Stimulated activated CD4-positive, alpha-beta T cell treated with anti-CD3 and anti-CD28 coated beads, Interleukin-1b, Interleukin-23, amount 100 ng/mL, for 24 hours (primary cell): ENCODE measurements around the gene SNRPN.
"Not testable (repeated sequence)": the region's sequence is repeated elsewhere in the genome, so short reads cannot be mapped to it uniquely, and the experiment has no call there.

Experiments
- DNase-seq, 4 experiments: peaks; one replicate each; pipeline ENCODE4 v3.0.0-alpha.2; 2020; ENCODE audit warnings: low read depth in 4 of 4, low spot score in 1 of 4

The SNRPN gene

GRCh38 chr15:24954783-24955530 is at the start of gene SNRPN, which contains the start of gene SNURF:
Gene SNRPN, plus strand, starts transcription at chr15:24954987. Its CDS starts 19,467 bp downstream, at chr15:24974454.
Gene SNURF, plus strand, starts transcription at chr15:24954987. Its CDS starts 62 bp downstream, at chr15:24955049.
- peak in 3 of 4 experiments; percentile 36 to 57 (median 49) for DNase-seq

- DNase-seq: no peak
Observed at GRCh38 chr15:24916305-24917009, 38.3 kb upstream of the SNRPN start.

DNA sequence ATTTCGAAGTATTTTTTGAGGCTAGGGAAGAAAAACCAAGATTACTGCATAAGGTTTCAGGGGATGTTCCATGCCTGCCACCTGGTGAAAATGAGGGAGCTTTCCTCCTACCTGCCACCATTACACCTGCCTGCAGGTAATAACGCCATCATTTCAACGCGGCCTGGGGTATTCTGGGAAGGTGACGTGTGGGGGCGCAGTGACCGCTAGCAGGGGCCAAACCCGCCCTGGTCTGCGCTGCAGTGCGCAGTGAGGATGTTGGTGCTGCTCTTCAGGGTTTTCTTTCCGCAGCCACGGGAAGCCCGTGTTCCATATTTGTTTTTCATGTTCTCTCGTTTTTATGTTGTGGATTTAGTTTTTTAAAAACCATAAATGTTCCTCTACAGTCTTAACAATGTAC is 37.4 kb upstream of the SNRPN start:
- DNase-seq: no peak

DNA sequence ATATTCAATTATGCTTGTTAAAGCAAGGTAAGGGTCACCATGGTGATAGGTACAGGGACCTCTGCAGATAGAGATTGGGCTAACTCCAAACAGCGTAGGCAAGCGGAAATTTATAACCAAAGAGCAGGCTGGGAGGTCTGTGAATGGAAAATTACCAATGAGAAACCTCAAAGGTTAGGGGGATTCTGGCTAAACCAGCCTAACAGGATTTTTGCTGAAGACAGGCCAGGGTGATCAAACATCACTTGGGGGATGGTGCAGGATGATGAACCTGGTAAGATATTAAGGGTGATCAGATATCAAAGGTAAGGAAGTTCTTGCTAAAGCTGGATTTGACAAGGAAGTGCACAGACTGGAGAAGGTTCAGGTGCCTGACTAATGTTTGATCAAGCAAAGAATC is 35.3 kb upstream of the SNRPN start:
- no peak for DNase-seq

GRCh38 chr15:24922781-24923180 is 32.0 kb upstream of the SNRPN start:
- not testable (repeated sequence) for DNase-seq

DNA sequence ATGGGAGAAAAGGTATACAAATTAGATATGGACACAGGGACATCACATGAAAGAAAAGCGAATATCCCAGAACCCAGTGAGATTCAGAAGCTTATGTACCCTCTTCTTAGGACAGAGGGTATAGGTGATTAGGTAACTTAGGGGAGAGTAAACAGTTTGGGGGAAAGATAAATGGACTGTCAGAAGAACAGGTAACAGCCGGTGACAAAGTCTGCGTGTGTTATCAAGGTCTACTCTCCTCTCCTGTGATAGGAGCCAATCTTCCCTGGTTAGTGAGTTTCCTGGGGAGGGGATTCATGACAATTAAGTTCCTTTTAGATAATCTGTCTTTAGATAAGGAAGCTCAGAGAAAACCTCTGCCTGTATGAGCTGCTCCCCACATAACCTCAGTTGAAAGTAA is 30.6 kb upstream of the SNRPN start:
- no peak for DNase-seq

DNA sequence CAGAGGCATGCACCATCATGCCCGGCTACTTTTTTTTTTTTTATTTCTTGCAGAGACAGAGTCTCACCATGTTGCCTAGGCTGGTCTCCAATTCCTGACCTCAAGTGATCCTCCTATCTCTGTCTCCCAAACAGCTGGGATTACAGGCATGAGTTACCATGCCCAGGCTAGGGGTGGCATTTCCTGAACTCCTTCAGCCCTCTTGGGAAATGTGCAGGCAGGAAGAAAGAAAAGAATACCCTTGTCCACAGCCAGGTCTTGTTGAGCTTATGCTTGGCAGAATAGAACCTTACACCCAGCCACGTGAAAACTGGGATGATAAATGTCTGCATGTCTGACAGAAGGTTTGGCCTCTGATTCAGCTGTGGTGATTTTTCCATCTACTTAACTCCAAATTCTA is 30.2 kb upstream of the SNRPN start:
- DNase-seq: no peak

- DNase-seq: not testable (repeated sequence)
Observed at GRCh38 chr15:24931874-24932732, 22.7 kb upstream of the SNRPN start.

DNA sequence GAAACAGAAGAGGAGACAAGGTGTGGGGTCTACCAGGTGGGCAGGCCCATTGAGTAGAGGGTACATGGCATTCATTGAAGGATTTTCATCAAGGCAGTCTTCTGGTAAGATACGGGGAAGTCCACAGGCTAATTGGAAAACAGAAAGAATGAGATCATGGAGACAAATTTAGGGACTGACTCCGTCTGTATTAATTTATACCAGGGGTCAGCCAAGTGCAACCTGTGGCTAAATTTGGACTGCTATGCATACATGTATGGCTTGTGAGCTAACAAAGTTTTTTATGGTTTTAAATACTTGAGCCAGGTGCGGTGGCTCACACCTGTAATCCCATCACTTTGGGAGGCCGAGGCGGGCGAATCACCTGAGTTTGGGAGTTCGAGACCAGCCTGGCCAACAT is 21.1 kb upstream of the SNRPN start:
- no peak for DNase-seq

GRCh38 chr15:24938224-24938623 is 16.6 kb upstream of the SNRPN start:
- DNase-seq: not testable (repeated sequence)

- no peak for DNase-seq
Observed at GRCh38 chr15:24940236-24940635, 14.6 kb upstream of the SNRPN start.

DNA sequence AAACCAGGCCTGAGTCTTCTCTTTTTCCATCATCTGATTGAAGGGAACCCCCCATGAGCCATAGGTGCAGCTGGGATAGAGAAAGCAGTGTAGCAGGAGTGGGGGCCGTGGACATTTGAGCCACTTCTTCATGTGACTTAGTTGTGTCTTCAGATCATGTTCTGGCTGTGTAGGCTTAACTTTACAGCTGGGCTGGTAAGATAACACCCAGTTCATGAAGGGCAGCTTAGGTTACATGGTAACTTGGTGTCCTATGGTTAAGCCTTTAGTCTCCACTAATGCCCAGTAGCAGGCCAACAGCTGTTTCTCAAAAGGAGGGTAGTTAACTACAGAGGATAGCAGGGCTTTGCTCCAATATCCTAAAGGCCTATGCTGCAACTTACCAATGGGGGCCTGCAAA is 11.4 kb upstream of the SNRPN start:
- DNase-seq: no peak

DNA sequence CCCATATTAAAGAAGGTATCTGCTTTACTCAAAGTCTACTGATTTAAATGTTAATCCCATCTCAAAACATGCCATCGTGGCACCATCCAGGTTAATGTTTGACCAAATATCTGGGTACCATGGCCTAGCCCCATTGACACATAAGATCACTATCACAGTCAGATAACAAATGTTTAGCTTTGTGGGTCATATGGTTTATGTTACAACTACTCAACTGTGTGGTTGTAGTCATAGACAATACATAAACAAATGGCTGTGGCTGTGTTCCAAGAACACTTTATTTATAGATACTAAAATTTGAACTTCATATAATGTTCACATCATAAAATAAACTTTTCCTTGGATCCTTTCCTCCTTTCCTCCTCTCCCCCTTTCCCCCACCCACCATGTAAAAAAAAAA is 9.8 kb upstream of the SNRPN start:
- no peak for DNase-seq

GRCh38 chr15:24945711-24946110 is 9.1 kb upstream of the SNRPN start:
- DNase-seq: no peak

DNA sequence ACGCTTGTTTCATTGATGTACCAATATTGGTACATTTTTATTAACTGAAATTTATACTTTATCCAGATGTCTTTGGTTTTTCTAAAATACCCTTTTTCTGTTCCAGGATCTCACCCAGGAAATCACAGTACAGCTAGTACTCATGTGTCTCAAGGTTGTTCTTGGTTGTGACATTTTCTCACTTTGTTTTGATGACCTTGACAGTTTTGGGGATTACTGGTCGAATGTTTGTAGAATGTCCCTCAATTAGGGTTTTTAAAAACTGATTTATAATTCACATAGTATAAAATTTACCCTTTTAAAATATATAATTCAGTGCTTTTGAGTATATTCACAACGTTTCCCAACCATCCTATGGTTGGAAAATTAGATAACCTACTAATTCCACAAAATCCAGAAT is 6.3 kb upstream of the SNRPN start:
- no peak for DNase-seq

GRCh38 chr15:24955531-24955921 is 739 bp downstream of the SNRPN start:
- DNase-seq: no peak

GRCh38 chr15:24956111-24956838 is 1.5 kb downstream of the SNRPN start:
- peak in 3 of 4 experiments; percentile 20 to 64 (median 63) for DNase-seq

DNA sequence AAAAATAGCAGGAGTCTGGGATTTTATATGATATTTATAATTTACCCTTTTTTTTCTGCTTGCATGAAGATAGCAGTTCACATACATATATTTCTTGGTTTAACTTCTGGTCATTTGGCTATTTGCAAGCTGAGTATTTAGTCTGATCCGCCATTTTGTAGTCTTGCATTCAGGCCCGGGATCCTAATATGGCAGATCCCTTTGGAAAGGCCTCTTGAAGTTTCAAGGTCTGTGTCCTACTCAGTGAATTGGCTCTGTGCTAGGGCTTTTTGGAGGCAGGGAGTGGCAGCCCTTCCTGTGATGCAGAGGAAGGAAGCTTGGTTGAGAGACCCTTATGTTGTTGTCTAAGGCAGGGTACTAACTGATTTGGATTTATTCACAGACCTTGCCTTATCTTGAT is 2.9 kb downstream of the SNRPN start:
- DNase-seq: no peak

DNA sequence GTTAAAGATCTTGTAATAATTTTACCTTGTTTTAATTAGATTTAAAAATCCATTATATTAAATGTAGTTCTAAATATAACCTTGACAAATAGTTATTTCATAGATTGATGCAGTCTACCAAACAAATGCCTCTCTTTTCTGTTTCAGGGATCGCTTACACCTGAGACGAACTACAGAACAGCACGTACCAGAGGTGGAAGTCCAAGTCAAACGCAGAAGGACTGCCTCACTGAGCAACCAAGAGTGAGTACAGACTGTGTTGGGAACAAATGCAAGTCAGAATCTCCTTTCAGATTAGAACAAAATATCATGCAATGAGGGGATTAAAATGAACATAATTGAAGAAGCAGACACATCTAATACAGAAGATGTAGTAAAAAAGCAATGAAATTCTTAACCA is 7.2 kb downstream of the SNRPN start:
- no peak for DNase-seq

GRCh38 chr15:24962880-24963279 is 8.1 kb downstream of the SNRPN start:
- DNase-seq: no peak
